IPS-NIHi11 (cell line): ENCODE data around the gene ANKS1B.

ENCODE experiments used
- DNase-seq: peaks from one replicate; pipeline ENCODE4 v3.0.0; 2012; ENCODE audit warnings: mixed read lengths, low spot score

The ANKS1B gene

GRCh38 chr12:99960311-99960710 is 24.4 kb downstream of the ANKS1B start:
- DNase-seq, result no peak

DNA sequence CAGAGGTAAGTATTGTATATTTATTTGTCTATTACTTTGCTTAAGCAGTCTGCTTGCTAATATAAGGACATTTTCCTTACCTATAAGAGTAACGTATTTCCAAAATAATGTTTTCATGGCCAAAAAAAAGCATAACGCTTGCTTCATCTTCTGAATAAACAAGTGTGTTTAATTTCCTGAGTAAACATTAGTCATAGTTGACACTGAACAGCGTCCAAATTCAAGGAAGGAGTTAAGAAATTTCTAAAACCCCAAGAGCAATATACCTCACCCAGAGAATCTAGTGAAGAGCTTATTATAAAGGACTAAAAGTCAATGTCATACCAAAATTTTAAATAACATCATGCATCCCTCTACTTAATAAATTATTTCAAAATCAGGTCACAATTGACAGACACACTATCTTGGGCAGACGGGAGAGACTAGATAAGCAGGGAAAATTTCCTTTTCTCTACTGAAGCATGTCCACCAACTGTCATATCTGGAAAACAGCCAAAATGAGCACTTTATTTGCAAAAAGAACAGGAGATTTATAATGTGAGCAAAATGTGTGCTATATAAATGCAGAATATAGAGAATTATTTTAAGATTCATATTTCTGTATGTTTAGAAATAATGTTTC is 25.1 kb downstream of the ANKS1B start:
- no peak for DNase-seq

DNA sequence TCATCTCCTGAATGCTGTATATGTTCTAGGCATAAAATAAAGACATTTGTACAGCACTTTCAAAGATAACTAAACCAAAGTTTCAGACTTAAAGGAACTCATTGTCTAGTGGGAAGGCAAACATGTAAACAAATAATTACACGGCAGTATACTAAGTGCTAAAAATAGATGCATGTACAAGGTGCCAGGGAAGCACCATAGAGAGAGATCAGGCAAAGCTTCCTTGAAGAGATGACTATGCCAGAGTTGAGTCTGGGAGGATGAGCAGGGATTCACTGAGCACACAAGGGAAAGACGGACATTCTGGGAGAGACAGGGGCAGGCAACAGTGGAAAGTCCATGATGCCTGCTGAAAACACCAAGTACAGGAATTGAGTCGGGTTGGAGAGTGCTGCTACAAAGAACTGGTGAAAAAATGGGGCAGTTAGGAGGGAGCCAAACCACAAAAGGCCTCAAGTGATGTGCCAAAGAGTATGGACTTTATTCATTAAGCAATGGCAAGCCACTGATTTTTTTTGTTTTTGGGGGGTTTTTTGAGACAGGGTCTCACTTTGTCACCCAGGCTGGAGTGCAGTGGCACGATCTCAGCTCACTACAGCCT is 26.8 kb downstream of the ANKS1B start:
- no peak for DNase-seq

DNA sequence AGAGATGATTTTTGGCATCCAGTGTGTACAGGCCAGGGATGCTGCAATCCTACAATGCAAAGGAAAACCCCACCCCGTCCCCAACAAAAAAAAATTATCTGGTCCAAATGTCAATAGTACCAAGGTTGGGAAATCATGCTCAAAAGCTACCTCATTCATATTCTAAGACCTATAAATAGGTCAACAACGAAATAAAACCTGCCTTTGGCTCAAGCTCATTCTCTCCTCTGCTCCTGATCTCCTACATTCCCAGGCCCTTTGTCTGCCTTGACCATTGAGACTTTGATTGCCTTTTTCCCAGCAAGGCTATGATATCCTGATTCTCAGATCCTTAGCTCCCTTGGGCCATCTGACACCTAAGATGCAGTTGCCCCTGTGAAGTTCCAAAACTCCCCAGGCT is 30.0 kb downstream of the ANKS1B start:
- DNase-seq, result no peak

DNA sequence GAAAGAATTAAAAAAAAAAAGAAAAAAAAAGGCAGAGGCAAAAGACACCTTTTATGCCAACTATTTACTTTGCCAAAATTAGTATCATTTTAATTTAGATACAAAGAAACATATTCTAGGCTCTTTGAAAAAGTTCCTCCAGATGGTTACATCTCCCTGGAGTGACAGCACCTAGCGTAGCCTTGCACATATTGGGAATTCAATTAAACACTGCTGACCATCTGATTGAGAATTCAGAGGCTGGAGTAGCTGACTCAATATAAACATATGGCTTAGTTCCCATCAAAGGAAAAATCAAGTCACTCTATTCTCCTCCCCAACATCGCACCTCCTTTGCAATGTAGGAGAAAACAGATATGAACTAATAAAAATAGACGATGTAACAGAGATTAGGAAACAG is 36.4 kb downstream of the ANKS1B start:
- no peak for DNase-seq

DNA sequence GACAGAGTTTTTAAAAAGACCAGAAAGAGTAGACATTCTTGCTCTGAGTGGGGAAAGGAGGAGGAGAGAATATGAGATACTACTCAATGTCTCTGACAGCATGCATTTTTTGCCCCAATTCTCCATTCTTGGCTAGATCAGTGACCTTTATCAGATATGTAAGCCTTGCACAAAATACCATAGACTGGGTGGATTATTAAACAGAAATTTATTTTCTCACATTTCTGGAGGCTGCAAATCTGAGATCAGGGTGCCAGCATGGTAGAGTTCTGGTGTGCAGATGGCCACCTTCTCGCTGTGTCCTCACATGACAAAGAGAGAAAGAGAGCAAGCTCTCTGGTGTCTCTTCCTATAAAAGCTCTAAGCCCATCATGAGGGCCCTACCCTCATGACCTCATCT is 38.6 kb downstream of the ANKS1B start:
- DNase-seq, result no peak

DNA sequence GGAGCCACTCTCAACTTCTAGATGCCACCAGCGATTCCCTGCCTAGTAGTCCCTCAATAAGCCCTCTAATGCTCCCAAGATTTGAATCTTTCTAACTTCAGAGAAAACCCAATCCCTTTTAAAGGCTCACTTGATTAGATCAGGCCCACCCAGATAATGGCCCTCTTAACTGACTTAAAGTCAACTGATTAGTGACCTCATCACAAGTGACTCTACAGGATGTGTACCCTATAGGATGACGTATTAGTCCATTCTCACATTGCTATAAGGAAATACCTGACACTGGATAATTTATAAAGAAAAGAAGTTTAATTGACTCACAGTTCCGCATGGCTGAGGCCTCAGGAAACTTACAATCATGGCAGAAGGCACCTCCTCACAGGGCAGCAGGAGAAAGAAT is 49.1 kb downstream of the ANKS1B start:
- no peak for DNase-seq

DNA sequence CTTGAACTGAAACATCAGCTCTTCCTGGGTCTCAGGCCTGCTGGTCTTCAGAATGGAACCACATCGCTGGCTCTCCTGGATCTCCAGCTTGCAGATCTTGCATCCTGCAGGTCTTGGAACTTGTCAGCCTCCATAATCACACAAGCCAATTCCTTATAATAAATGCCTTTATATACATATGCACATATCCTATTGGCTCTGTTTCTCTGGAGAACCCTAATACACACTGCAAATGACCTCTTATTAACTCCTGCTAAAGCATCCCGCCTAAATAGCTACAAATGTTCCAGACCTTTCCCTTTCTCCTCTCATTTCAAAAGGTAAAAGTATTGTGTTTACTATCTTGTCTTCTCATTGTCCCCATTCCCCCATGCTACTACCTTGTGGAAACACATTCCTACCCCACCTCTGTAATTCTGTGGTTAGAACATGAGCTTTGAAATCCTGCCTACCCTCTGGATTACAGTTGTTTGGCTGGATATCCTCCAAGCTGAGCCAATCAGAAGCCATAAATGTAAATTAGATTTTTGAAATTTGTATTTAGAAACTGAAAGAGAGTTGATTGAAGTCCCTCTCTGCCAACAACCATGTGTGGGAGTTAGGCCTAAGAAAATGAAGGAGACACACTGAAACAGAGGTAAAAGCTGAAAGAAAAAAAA is 58.1 kb downstream of the ANKS1B start:
- no peak for DNase-seq

GRCh38 chr12:99920353-99920960 is 64.3 kb downstream of the ANKS1B start:
- no peak for DNase-seq

DNA sequence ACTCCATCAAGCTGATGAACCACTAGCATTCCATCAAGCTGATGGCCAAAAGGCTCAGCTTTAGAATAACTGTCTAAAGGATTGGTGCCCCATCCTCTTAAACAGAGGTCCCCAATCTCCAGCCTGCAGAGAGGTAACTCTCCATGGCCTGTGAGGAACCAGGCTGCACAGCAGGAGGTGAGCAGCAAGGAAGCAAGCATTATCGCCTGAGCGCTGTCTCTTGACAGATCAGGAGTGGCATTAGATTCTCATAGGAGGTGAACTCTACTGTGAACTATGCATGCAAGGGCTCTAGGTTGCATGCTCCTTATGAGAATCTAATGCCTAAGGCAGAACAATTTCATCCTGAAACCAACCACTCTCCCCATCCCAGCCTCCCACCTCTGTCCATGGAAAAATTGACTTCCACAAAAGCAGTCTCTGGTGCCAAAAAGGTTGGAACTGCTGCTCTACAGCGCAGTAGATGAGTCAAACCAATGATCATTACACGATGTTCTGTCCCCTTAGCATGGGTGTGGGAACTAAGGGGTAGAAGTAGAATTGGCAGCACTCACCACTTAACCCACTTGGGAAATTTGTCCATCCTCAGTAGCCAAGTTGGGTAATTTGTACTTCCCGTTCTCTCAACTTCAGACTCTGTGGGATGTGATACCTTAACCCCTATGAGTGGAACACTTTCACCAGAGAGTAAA is 66.9 kb downstream of the ANKS1B start:
- no peak for DNase-seq

GRCh38 chr12:99916555-99916954 is 68.2 kb downstream of the ANKS1B start:
- no peak for DNase-seq

DNA sequence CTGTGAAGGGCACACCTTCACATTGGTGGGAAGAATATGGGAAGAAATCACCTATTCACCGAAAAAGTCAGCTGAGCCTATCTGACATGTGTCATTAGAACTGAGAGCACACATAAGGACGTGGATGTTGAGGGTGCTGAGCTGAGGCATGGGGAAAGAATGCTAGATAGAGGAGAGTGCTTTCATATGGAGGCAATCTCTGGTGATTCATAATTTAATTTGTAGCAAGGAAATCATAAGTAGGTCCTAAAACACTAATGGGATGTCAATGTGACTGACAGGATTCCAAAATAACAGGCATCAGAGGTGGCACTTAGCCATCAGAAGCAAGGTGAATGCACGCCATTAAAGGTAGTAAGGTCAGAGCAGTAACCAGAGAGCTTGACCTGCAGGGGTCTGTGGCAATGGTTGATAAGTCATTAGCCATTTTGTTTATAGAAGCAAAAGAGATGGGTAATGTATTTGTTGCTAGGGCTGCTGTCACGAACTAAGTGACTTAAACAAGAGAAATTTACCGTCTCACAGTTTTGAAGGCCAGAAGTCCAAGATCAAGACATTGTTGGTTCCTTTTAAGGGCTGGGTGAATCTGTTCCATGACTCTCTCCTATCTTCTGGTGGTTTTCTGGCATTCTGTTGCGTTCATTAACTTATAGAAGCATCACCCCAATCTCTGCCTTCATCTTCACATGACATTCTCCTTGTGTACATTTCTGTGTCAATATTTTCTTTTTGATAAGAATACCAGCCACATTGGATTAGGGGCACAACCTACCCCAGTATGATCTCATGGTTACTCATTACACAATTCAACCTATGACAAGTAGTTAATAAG is 69.3 kb downstream of the ANKS1B start:
- no peak for DNase-seq

DNA sequence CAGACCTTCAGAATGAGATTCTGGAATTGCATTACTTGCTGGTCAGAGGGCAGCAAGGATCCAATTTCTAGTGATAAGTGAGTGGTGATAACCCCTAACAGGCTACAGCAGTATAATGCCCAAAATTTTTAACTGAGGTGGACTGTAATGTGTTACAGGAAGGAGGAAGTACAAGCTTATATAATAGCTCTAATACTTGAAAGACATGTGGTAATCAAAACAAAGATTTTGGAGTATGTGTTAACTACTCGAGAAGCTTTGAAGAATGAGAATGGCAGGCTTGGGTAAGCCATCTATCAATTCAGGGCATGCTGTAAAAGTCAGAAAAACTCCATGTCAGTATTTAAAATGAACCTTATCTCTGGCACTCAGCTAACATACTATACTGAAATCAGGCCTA is 70.5 kb downstream of the ANKS1B start:
- DNase-seq, result no peak

- DNase-seq, result no peak
These were observed 72.8 kb downstream of the ANKS1B start for GRCh38 chr12:99911967-99912366.

GRCh38 chr12:99911081-99911480 is 73.7 kb downstream of the ANKS1B start:
- DNase-seq, result no peak

GRCh38 chr12:99910342-99910741 is 74.4 kb downstream of the ANKS1B start:
- DNase-seq, result no peak

- no peak for DNase-seq
These were observed 77.8 kb downstream of the ANKS1B start for GRCh38 chr12:99906786-99907579.

DNA sequence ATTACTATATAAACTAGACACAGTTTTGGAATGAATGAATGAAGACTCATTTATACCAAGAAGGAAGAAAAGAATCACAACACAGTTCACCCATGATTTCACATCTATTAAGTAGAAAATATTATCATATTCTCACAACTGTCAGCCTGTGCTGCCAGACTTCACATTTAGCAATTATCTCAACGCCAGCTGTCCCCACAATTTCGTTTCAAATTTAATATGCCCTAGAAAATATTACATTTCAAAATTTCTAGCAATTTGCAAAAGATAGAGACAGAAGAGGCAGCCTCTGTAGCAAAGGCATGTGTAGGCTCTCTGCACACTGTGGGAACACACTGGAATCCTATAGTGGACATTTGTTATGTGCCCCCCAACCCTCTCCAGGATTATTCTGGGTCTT is 83.6 kb downstream of the ANKS1B start:
- no peak for DNase-seq

DNA sequence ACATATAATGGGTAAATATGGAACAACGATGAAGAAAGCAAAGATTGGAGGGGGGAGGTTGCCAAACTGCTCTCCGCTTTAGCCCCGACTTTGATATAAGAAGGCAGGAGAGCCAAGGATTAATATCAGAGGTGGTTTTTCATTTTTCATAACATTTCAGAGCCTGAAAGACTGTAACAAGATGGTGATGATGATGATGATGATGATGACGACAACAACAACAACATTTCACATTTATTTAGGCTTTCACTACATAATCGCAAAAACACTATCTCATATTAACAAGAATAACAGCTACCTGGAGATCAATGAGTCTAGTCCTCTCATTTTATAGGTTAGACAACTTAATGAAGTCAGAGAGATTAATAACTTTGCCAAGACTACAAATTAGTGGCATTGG is 86.1 kb downstream of the ANKS1B start:
- no peak for DNase-seq

DNA sequence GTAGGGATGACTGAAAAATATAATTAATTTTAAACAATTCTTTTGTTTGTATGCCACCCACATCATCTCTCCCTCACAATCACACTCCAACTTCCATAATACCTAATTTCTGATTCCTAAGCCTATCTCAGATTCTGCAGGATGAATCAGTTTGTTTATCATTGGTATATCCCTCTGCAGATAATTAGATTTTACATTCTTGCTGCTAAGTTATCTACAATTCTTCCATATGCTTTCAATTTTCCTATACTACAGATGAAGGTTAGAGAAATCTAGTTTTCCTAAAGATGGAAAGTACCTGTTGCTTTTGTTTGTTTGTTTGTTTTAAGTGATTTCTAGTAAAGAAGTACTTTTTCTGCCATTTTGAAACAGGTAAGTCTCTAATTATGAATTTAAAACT is 105.3 kb downstream of the ANKS1B start:
- no peak for DNase-seq

- DNase-seq, result no peak
These were observed 109.7 kb downstream of the ANKS1B start for GRCh38 chr12:99875081-99875480.
